GM12892 (cell line): ENCODE results near the gene C17orf78.
"Not testable (repeated sequence)": the region's sequence is repeated elsewhere in the genome, so short reads cannot be mapped to it uniquely, and the experiment has no call there.

Experiments
- POLR2A ChIP-seq: IDR thresholded peaks from 2 replicates; pipeline ENCODE4 v1.6.1; 2011; ENCODE audit warnings: low read depth, low read length, control low read depth
- TAF1 ChIP-seq: IDR thresholded peaks from 2 replicates; pipeline ENCODE4 v1.6.1; 2011; ENCODE audit warnings: low read depth, mild to moderate bottlenecking, control low read depth, low read length, borderline replicate concordance

DNA sequence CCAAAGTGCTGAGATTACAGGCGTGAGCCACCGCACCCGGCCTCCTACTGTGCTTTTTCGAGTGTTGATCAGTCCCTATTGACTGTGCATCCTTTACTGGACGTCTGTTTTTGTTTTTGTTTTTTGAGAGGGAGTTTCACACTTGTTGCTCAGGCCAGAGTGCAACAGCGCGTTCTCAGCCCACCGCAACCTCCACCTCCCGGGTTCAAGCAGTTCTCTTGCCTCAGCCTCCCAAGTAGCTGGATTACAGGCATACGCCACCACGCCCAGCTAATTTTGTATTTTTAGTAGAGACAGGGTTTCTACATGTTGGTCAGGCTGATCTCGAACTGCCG lies 32.3 kb downstream of the C17orf78 start:
- TF ChIP-seq POLR2A, TAF1: not testable (repeated sequence)
